Measurements from ENCODE around the gene PAX1.

PAX1 gene

GRCh38 chr20:21705575-21706260, at the start of gene PAX1:
PAX1 (plus strand) TSS chr20:21705664; CDS start chr20:21705713, 49 bp downstream.
- no peak for DNase-seq

- no peak for DNase-seq
Observed at GRCh38 chr20:21656308-21657067, 49.0 kb upstream of the PAX1 start.

- no peak for DNase-seq
Observed at GRCh38 chr20:21661488-21662055, 43.9 kb upstream of the PAX1 start.

- no peak for DNase-seq
Observed at GRCh38 chr20:21663465-21663864, 42.0 kb upstream of the PAX1 start.

- no peak for DNase-seq
Observed at GRCh38 chr20:21665687-21666446, 39.6 kb upstream of the PAX1 start.

- no peak for DNase-seq
Observed at GRCh38 chr20:21670126-21670525, 35.3 kb upstream of the PAX1 start.

- no peak for DNase-seq
Observed at GRCh38 chr20:21670981-21671380, 34.5 kb upstream of the PAX1 start.

GRCh38 chr20:21677261-21677660, 28.2 kb upstream of the PAX1 start:
- no peak for DNase-seq

- DNase-seq: no peak
Observed at GRCh38 chr20:21677781-21678180, 27.7 kb upstream of the PAX1 start.

- DNase-seq: no peak
Observed at GRCh38 chr20:21681234-21681921, 24.1 kb upstream of the PAX1 start.

- DNase-seq: no peak
Observed at GRCh38 chr20:21681922-21682318, 23.5 kb upstream of the PAX1 start.

GRCh38 chr20:21682521-21682954, 22.9 kb upstream of the PAX1 start:
- DNase-seq: no peak

- no peak for DNase-seq
Observed at GRCh38 chr20:21684671-21685070, 20.8 kb upstream of the PAX1 start.

- no peak for DNase-seq
Observed at GRCh38 chr20:21685981-21686380, 19.5 kb upstream of the PAX1 start.

- DNase-seq: no peak
Observed at GRCh38 chr20:21693322-21693721, 12.1 kb upstream of the PAX1 start.

- DNase-seq: no peak
Observed at GRCh38 chr20:21698494-21699215, 6.8 kb upstream of the PAX1 start.

- no peak for DNase-seq
Observed at GRCh38 chr20:21699216-21699508, 6.3 kb upstream of the PAX1 start.

- DNase-seq: no peak
Observed at GRCh38 chr20:21701171-21701876, 4.1 kb upstream of the PAX1 start.

GRCh38 chr20:21702016-21702415, 3.4 kb upstream of the PAX1 start:
- no peak for DNase-seq

- DNase-seq: no peak
Observed at GRCh38 chr20:21702553-21703470, 2.7 kb upstream of the PAX1 start.

All from CD4-positive, alpha-beta T cell treated with Interleukin-15 for 1 hour (primary cell).